HL-60/S4 treated with retinoic acid at 250 ng/mL for 4 days and 3 days (cell line): Measurements from ENCODE around the gene LGR6.
"Not testable (repeated sequence)": the region's sequence is repeated elsewhere in the genome, so short reads cannot be mapped to it uniquely, and the experiment has no call there.

Experiments used
- in situ Hi-C: fragments of 300-500 bp; cut with MboI; formaldehyde crosslinking; loops from 2 replicates; pipeline ENCODE4 v1.7.0; 2022; ENCODE audit warnings: low sequenced_read_pairs

The LGR6 gene

GRCh38 chr1:202254454-202255252, 61.1 kb downstream of the LGR6 start:
- in situ Hi-C loops = no loop called here

DNA sequence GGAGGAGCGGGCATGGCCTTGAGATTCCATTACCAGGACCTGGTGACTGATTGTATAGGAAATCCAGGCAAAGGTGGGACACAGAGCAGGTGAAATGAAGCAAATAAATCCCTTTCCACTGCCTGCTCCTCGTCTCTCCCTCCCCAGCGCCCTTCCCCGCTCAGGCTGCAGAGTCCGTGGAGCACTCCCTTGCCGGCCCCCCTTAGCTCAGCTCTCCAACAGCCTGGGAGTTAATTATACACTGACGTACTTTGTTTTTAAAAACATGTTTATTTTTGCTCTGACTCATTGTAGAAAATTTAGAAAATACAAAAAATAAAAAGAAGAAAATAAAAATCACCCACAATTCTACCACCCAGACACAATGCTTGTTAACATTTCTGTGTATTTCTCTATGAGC, 61.7 kb downstream of the LGR6 start:
- in situ Hi-C loops = no loop called here

- in situ Hi-C loops = no loop called here
Observed at GRCh38 chr1:202259705-202260104, 66.1 kb downstream of the LGR6 start.

GRCh38 chr1:202261209-202261958, 67.8 kb downstream of the LGR6 start:
- in situ Hi-C loops = not testable (repeated sequence)

DNA sequence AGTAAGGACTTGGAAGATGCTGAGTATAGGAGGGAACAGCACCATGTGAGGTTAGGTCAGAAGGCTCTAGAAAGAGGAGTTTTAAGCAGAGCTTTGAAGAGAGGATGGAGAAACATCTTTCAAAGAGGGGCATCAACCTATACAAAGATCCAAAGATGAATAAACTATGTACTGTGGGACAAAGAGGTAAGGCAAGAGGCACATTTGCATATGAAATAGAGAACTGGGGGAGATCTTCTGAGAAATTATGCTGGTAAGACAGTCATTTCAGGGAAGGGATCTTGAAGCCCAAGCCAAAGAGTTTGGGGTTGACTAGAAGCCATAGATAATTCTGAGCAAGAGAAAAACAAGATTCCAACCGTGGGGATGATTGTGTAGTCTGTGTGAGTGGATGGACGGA, 70.0 kb downstream of the LGR6 start:
- in situ Hi-C loops = no loop called here

GRCh38 chr1:202264300-202264699, 70.7 kb downstream of the LGR6 start:
- in situ Hi-C loops = no loop called here

GRCh38 chr1:202264726-202265125, 71.1 kb downstream of the LGR6 start:
- in situ Hi-C loops = no loop called here

GRCh38 chr1:202266061-202266765, 72.6 kb downstream of the LGR6 start:
- in situ Hi-C loops = no loop called here

GRCh38 chr1:202268032-202268431, 74.4 kb downstream of the LGR6 start:
- in situ Hi-C loops = no loop called here

DNA sequence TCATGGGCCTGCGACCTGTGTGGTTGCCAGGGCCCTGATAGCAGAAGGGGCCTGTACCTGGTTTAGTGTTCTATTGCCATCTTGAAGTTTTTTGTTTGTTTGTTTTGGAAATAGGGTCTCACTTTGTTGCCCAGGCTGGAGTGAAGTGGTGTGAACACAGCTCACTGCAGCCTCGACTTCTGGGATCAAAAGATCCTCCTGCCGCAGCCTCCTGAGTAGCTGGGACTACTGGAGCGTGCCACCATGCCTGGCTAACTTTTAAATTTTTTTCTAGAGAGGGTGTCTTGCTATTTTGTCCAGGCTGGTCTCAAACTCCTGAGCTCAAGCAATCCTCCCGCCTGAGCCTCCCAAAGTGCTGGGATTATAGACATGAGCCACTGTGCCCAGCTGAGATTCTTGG, 75.2 kb downstream of the LGR6 start:
- in situ Hi-C loops = no loop called here

- in situ Hi-C loops = no loop called here
Observed at GRCh38 chr1:202270871-202271326, 77.3 kb downstream of the LGR6 start.

GRCh38 chr1:202272103-202272845, 78.7 kb downstream of the LGR6 start:
- in situ Hi-C loops = no loop called here

GRCh38 chr1:202274611-202275010, 81.0 kb downstream of the LGR6 start:
- in situ Hi-C loops = no loop called here

DNA sequence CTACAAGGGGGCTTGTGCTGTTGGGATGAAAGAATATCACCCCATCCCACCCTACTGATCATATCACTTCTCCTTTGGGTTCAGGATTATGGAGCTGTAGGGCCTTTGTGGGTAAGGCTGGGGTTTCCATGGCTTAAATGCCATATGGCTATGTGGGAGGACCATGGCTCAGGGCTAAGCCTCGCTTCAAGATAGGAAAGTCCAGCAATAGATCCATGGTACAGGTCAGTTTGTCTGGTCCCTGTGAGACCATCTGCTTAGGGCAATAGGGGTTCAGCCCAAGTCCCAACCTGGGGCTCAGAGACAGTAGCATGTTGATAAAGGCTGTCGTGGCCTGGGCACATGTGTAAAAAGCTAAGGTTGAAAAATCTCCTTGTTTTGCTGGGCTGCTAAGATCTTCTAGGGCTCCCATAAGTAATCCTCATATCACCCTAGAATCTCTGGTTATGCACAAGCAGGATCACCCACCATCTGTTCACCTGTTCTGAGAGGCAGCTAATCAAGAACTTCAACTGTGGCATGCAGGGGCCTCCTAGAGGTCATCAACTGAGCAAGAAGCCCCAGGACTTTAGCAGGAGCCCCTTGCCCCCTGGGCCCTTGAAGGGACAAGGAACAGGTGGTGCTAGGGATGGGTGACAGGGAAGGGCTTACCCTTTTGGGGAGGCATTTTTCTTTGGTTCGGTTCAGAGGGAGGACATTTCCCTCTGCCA, 81.6 kb downstream of the LGR6 start:
- in situ Hi-C loops = no loop called here

- in situ Hi-C loops = no loop called here
Observed at GRCh38 chr1:202276081-202276715, 82.6 kb downstream of the LGR6 start.

- in situ Hi-C loops = no loop called here
Observed at GRCh38 chr1:202276920-202277319, 83.3 kb downstream of the LGR6 start.

DNA sequence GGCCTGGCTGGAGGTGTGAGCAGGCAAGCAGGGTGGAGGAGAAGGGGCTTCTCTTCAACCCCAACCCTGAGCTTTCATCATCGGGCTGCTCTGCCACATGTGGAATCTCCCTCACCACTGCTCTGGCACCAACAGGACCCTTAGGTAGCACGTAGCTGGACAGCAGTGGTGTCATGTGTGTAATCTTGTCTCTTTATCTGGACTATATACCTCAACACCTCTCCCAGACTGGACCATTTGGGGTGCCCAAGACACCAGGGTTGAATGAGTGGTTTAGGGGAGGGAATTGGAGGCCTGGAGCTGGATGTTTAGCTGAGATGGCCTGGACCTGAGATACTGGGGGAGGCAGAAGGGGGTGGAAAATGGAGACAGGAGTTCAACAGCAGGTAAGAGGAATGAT, 85.2 kb downstream of the LGR6 start:
- in situ Hi-C loops = no loop called here

DNA sequence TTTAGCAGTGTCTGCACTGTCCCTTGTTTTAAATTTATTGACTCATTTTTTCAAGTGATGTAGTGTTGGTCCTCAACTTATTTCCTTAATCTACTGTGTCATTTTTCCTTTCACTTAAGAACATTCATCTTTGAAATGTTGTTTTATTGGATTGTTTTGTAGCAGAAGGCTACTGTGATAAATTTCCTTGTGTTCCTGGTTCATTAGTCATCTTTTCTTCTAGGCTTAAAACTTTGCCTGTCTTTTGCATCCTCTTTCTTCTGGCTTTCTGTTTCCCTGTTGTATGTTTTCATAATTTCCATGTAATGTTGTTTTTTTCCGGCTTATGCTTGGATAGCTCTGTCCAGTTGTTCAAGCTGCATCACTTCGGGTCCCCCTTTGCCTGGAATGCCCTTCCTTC, 86.2 kb downstream of the LGR6 start:
- in situ Hi-C loops = no loop called here

- in situ Hi-C loops = no loop called here
Observed at GRCh38 chr1:202280595-202280994, 87.0 kb downstream of the LGR6 start.
